EL (cell line): Measurements from ENCODE around the gene SEZ6.
"Not testable (repeated sequence)": the region's sequence is repeated elsewhere in the genome, so short reads cannot be mapped to it uniquely, and the experiment has no call there.

ENCODE experiments used
- DNase-seq: peaks from one replicate; pipeline ENCODE4 v3.0.0-alpha.2; 2016

The SEZ6 gene

GRCh38 chr17:28951428-28951990, 54.3 kb downstream of the SEZ6 start, which contains the start of gene PHF12:
Gene PHF12, minus strand, starts transcription at chr17:28951518. Its CDS starts 558 bp downstream, at chr17:28950960.
- DNase-seq: peak; percentile 100

GRCh38 chr17:28950752-28951427, 54.9 kb downstream of the SEZ6 start:
- DNase-seq: no peak

- peak; percentile 58 for DNase-seq
These were observed 55.6 kb downstream of the SEZ6 start for GRCh38 chr17:28950017-28950751.

- peak; percentile 71 for DNase-seq
These were observed 56.4 kb downstream of the SEZ6 start for GRCh38 chr17:28949185-28950016.

- DNase-seq: no peak
These were observed 57.0 kb downstream of the SEZ6 start for GRCh38 chr17:28948873-28949184.

- DNase-seq: no peak
These were observed 57.5 kb downstream of the SEZ6 start for GRCh38 chr17:28948342-28948741.

GRCh38 chr17:28947639-28948038, 58.2 kb downstream of the SEZ6 start:
- no peak for DNase-seq

GRCh38 chr17:28946239-28946638, 59.6 kb downstream of the SEZ6 start:
- DNase-seq: peak; percentile 87

- peak; percentile 64 for DNase-seq
These were observed 60.7 kb downstream of the SEZ6 start for GRCh38 chr17:28944862-28945741.

GRCh38 chr17:28944343-28944742, 61.5 kb downstream of the SEZ6 start:
- no peak for DNase-seq

- DNase-seq: no peak
These were observed 62.9 kb downstream of the SEZ6 start for GRCh38 chr17:28942925-28943324.

- DNase-seq: no peak
These were observed 64.6 kb downstream of the SEZ6 start for GRCh38 chr17:28941251-28941650.

GRCh38 chr17:28940675-28941074, 65.2 kb downstream of the SEZ6 start:
- no peak for DNase-seq

GRCh38 chr17:28940142-28940541, 65.7 kb downstream of the SEZ6 start:
- DNase-seq: no peak

GRCh38 chr17:28938552-28938951, 67.3 kb downstream of the SEZ6 start:
- no peak for DNase-seq

GRCh38 chr17:28937044-28937729, 68.6 kb downstream of the SEZ6 start:
- no peak for DNase-seq

- DNase-seq: no peak
These were observed 69.9 kb downstream of the SEZ6 start for GRCh38 chr17:28935744-28936460.

GRCh38 chr17:28934508-28934907, 71.3 kb downstream of the SEZ6 start:
- not testable (repeated sequence) for DNase-seq

GRCh38 chr17:28929787-28930186, 76.0 kb downstream of the SEZ6 start:
- DNase-seq: no peak

GRCh38 chr17:28928061-28928460, 77.8 kb downstream of the SEZ6 start:
- DNase-seq: peak; percentile 68

- DNase-seq: no peak
These were observed 79.0 kb downstream of the SEZ6 start for GRCh38 chr17:28926786-28927185.
